Activated CD8-positive, alpha-beta memory T cell treated with anti-CD3 and anti-CD28 coated beads, Interleukin-2, amount 50 U/mL, for 1 hour (primary cell): ENCODE data around the gene RAD1.

Experiments used
- DNase-seq: peaks from one replicate; pipeline ENCODE4 v3.0.0-alpha.2; 2020; ENCODE audit errors: extremely low read depth

Gene RAD1

DNA sequence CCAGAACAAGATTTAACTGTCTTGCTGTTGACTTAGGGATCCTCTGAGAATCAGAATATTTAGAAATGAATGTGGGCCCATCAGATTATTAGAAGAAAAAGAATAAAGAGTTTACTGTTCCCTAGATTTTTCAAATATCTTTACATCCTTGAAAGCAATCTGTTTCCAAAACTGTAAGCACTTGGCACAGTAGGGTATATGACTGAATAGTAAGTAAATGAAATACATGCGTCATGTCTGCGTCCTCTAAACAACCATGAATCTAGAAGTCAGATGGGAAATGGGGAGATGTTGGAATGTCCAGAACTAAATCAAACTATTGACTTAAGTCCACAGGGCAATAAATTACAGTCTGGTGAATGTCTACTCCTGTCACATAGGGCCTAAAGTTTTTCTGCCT lies 50.2 kb downstream of the RAD1 start:
- DNase-seq, result no peak

DNA sequence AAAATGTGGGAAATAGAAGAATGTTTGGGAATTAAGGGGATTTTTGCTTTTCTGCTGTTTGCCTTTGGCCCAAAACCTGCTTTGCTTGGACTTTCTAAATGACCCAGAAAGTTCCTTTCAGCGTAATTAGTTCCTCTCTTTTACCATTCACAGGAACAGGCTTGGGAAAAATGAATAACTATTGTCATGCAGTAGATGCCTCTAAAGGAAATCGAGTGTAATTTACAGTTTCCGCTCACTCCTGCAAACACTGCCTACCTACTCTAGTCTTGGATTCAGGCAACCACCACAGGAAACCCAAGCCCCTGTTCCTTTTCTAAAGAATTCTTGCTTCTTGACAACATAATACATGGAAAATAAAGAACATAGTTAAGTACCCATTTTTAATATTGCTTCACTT lies 51.4 kb downstream of the RAD1 start:
- no peak for DNase-seq

DNA sequence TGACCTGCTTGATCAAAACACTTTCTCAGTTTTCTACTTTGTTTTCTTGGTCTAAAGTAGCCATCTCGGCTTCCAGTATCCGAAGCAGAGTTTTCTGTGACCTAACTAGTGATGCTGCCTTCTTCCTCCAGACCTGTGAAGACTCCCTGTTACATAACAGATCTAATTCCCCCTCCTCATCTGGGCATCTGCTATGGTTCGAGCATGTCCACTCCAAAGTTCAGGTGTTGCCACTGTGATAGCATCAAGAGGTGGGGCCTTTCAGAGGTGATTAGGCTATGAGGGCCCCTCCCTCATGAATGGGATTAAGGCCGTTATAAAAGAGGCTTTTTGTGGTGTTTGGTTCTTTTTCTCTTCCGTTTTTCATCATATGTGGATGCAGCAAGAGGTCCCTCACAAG lies 56.1 kb downstream of the RAD1 start:
- DNase-seq, result no peak

DNA sequence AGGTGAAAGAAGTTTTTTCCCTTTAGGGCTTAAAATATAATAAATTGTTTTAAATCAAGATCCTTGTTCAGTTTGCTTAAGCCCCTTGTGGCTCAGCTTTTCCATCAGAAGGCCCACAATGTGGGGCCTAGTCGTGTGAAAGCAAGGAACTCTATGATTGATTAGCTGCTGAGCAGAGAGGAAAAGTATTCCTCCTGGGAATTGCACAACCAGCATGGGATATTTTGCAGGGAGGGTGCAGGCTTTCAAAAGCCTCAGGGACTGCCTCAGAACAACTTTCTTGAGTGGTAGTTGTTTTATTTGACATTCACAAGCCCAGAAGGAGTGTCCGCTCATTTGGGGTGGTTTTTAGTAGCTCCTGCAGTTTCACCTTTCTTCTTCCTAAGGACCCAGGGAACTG lies 56.5 kb downstream of the RAD1 start:
- DNase-seq, result no peak

DNA sequence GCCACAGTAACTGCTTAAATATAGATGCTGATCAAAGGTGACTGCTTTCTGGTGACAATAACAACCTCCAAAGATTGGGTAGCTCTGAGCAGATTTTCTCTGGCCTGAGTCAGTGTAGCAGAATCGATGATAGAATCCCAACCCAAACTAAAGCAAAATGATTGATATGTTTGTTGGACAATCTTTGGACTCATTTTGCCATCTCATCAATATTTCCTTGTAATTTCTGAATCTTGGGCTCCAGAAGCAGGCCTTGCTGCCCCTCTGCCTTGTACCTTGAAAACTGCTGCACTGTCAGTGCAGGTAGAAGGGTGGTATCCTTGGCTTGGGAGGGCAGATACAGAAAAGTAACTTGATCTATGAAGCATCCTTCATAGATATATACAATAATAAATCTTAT lies 57.4 kb downstream of the RAD1 start:
- DNase-seq, result no peak

DNA sequence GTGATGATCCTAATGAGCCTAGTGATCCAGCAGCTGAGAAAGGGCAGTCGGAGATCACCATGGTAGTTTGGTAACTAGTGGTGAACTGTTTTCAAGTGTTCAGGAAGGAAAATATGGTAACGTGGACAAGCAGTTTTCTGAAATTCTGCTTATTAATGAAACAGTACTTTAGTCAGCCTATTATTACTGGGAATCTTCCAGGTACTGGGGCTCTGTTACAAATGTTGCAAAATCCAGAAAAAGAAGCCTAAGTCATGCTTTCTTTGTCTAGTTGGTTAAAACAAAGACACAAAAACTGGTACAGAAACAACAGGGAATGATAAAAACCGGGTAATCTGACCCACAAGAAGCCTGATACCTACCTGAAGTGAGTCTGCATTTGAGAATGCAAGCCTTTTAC lies 58.1 kb downstream of the RAD1 start:
- no peak for DNase-seq
